ENCODE results near the gene TMEM185A. TPM values are rescaled to one million over a fixed set of nuclear protein-coding genes. Genes with fewer than 3 reads are reported as not detected.

TMEM185A gene
- total RNA-seq, 1 experiment from 2014 or later = 15.2 TPM

GRCh38 chrX:149643496-149643895 is 11.9 kb upstream of the TMEM185A start:
- H3K9me3 ChIP-seq (ENCODE audit: control insufficient read depth in 1 of 2, insufficient read depth in 1 of 2, low read depth in 1 of 2, low read length in 2 of 2) = no peaks in the 10 kb centered on the region
- H3K79me2 ChIP-seq (ENCODE audit: insufficient read depth, low read length) = no peaks in the 10 kb centered on the region
- H3K4me2 ChIP-seq (ENCODE audit: low read length) = no peak overlapping the region
- intact Hi-C loops (cut with micrococcal nuclease) = no loop called here
- ATAC-seq = no peak
- ChIA-PET POLR2A (no interaction called here), RAD21 (ENCODE audit: low non-redundant PET in 1 of 2, low total read pairs in 2 of 2, uncharacterized antibody in 2 of 2, unreplicated experiment in 2 of 2) (no interaction called here), CTCF (no interaction called here)
- no peak overlapping the region for H2AFZ ChIP-seq (ENCODE audit: low read depth, low read length, poor library complexity, severe bottlenecking)
- TF ChIP-seq RAD21 (IDR thresholded peaks at IDR 0.05; ENCODE audit: low read depth) (no peak), ATF3 (IDR thresholded peaks at IDR 0.05) (no peak), SRF (IDR thresholded peaks at IDR 0.05; ENCODE audit: low read depth) (no peak), ZFX (IDR thresholded peaks at IDR 0.05) (no peak), MAX (IDR thresholded peaks at IDR 0.05) (no peak), TCF7L2 (IDR thresholded peaks at IDR 0.05; ENCODE audit: borderline replicate concordance, extremely low read depth, insufficient read depth, insufficient read length) (no peak), JUND (IDR thresholded peaks at IDR 0.05) (no peak), ELF1 (IDR thresholded peaks at IDR 0.05; ENCODE audit: borderline replicate concordance, low read depth) (no peak), FOSL1 (IDR thresholded peaks at IDR 0.05; ENCODE audit: low read depth) (no peak), CTCF (IDR thresholded peaks at IDR 0.05 in 2 of 3, conservative IDR thresholded peaks at IDR 0.05 in 1 of 3; ENCODE audit: borderline replicate concordance in 1 of 3, insufficient read depth in 1 of 3, low read depth in 2 of 3, low read length in 2 of 3) (no peak), YY1 (IDR thresholded peaks at IDR 0.05; ENCODE audit: extremely low read depth, insufficient replicate concordance, low read depth, low read length) (no peak), EZH2 (IDR thresholded peaks at IDR 0.05) (no peak), REST (IDR thresholded peaks at IDR 0.05; ENCODE audit: low read depth) (no peak), SIN3A (IDR thresholded peaks at IDR 0.05; ENCODE audit: low read depth) (no peak), CEBPB (IDR thresholded peaks at IDR 0.05; ENCODE audit: low read depth) (no peak), EZH2phosphoT487 (IDR thresholded peaks at IDR 0.05; ENCODE audit: borderline replicate concordance) (no peak), CBX3 (IDR thresholded peaks at IDR 0.05; ENCODE audit: low read depth) (no peak), POLR2AphosphoS5 (IDR thresholded peaks at IDR 0.05; ENCODE audit: low read depth, low read length) (no peak)
- no peaks in the 10 kb centered on the region for H3K27me3 ChIP-seq (ENCODE audit: insufficient read depth, low read length)
- H3K9ac ChIP-seq (ENCODE audit: low read length) = no peak overlapping the region
- H3K4me3 ChIP-seq (replicated peaks in 1 of 2; ENCODE audit: low read depth in 1 of 2, low read length in 2 of 2) = no peak overlapping the region
- H3K9me2 ChIP-seq (ENCODE audit: insufficient read depth) = no peaks in the 10 kb centered on the region
- no peaks in the 10 kb centered on the region for H3K36me3 ChIP-seq (ENCODE audit: control insufficient read depth in 1 of 2, insufficient read depth in 2 of 2, low read length in 2 of 2)
- no peak for DNase-seq (ENCODE audit: low read depth, low spot score)
- no peaks in the 10 kb centered on the region for H3K4me1 ChIP-seq (ENCODE audit: control insufficient read depth in 1 of 2, insufficient read depth in 2 of 2, low read length in 2 of 2)
- no TSS peak for BruUV-seq (replicated peaks)
- no peak overlapping the region for H3K27ac ChIP-seq (ENCODE audit: low read depth, low read length)
- H4K20me1 ChIP-seq (ENCODE audit: insufficient read depth) = no peaks in the 10 kb centered on the region
